ENCODE data around the gene RNF150.

Gene RNF150

GRCh38 chr4:140986045-140986444 is 147.2 kb downstream of the RNF150 start:
- DNase-seq (ENCODE audit: low read depth in 1 of 2, low spot score in 1 of 2), result no peak
- TF ChIP-seq CTCF (IDR thresholded peaks at IDR 0.05; ENCODE audit: insufficient read depth, low read length), result no peak
- TF ChIP-seq POLR2AphosphoS5 (IDR thresholded peaks at IDR 0.05; ENCODE audit: low read depth), result no peak
- no peak for TF ChIP-seq GABPA (IDR thresholded peaks at IDR 0.05; ENCODE audit: low read depth)
- no peak for TF ChIP-seq SPI1 (IDR thresholded peaks at IDR 0.05; ENCODE audit: borderline replicate concordance, low read depth)
- TF ChIP-seq, protein P1, sequence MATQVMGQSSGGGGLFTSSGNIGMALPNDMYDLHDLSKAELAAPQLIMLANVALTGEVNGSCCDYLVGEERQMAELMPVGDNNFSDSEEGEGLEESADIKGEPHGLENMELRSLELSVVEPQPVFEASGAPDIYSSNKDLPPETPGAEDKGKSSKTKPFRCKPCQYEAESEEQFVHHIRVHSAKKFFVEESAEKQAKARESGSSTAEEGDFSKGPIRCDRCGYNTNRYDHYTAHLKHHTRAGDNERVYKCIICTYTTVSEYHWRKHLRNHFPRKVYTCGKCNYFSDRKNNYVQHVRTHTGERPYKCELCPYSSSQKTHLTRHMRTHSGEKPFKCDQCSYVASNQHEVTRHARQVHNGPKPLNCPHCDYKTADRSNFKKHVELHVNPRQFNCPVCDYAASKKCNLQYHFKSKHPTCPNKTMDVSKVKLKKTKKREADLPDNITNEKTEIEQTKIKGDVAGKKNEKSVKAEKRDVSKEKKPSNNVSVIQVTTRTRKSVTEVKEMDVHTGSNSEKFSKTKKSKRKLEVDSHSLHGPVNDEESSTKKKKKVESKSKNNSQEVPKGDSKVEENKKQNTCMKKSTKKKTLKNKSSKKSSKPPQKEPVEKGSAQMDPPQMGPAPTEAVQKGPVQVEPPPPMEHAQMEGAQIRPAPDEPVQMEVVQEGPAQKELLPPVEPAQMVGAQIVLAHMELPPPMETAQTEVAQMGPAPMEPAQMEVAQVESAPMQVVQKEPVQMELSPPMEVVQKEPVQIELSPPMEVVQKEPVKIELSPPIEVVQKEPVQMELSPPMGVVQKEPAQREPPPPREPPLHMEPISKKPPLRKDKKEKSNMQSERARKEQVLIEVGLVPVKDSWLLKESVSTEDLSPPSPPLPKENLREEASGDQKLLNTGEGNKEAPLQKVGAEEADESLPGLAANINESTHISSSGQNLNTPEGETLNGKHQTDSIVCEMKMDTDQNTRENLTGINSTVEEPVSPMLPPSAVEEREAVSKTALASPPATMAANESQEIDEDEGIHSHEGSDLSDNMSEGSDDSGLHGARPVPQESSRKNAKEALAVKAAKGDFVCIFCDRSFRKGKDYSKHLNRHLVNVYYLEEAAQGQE (IDR thresholded peaks at IDR 0.05; ENCODE audit: insufficient replicate concordance, low read depth), result no peak
- Histone ChIP-seq H3K27me3 (ENCODE audit: insufficient read depth, poor library complexity, severe bottlenecking) (no peaks in the 10 kb centered on the region), H3K27ac (replicated peaks) (no peak overlapping the region), H3K4me3 (replicated peaks; ENCODE audit: insufficient read depth, low read length) (no peak overlapping the region)

DNA sequence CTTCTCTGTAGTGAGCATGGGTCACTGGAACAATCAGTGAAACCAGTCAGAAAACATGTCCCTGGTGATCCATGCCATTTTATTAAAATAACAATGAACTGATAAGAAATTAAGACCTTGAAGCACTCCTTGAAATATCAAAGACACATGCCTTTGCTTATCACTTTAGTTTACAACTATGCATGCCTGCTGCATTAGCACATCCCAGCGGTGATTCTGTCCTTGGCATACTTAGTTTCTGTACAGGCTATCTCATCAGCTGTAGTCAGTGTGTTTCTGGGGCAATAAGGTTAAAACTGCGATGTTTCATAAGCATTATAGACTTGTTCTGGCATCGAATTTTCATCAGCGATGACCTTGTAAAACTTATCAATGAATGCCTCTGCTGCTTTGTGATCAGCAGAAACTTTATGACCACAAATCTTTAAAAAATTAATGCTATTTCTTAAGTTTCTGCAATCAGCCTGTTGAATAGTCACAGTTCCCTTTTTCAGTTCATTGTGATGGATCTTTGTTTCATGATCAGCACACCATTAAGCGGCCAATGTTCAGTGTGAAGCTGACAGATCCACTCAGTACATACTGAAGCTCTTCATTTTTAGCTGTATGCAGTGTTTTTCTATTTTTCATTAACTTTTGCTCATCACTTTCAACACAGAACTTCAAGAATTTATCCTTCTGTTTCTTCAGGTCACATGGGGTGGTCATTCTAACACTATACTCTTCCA is 150.5 kb downstream of the RNF150 start:
- H3K27ac ChIP-seq (replicated peaks), result no peak overlapping the region
- H3K27me3 ChIP-seq (ENCODE audit: insufficient read depth, poor library complexity, severe bottlenecking), result no peaks in the 10 kb centered on the region
- TF ChIP-seq CTCF (IDR thresholded peaks at IDR 0.05; ENCODE audit: insufficient read depth, low read length) (no peak), GABPA (IDR thresholded peaks at IDR 0.05; ENCODE audit: low read depth) (no peak)
- no peak for DNase-seq (ENCODE audit: low read depth in 1 of 2, low spot score in 1 of 2)
- H3K4me3 ChIP-seq (replicated peaks; ENCODE audit: insufficient read depth, low read length), result no peak overlapping the region

DNA sequence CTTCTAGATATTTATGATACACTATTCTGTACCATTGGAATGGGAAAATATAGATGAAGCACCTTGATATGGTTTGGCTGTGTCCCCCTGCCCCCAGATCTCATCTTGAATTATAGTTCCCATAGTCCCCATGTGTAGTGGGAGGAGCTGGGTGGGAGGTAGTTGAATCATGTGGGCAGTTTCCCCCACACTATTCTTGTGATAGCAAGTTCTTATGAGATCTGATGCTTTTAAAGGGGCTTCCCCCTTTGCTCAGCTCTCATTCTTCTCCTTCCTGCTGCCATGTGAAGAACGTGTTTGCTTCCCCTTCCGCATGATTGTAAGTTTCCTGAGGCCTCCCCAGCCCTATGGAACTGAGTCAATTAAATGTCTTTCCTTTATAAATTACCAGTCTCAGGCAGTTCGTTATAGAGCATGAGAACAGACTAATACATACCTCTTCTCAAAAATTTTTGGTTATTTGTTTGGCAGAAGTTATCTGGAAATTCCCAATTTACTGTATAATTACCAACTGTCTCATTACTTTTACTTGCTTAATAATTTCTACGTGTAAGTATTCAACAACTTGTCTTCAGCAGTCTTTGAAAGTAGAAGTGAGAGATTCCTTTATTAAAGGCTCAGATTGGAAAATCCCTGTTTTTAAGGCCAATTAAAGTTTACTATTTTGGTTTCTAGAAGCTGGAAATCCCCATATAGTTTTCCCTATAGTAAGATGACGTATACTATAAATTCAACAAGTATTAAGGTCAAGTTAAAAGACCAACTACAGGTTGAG is 152.7 kb downstream of the RNF150 start:
- no peaks in the 10 kb centered on the region for H3K27me3 ChIP-seq (ENCODE audit: insufficient read depth, poor library complexity, severe bottlenecking)
- H3K27ac ChIP-seq (replicated peaks), result no peak overlapping the region
- no peak overlapping the region for H3K4me3 ChIP-seq (replicated peaks; ENCODE audit: insufficient read depth, low read length)
- TF ChIP-seq CTCF (IDR thresholded peaks at IDR 0.05; ENCODE audit: insufficient read depth, low read length), result no peak
- no peak for TF ChIP-seq POLR2AphosphoS5 (IDR thresholded peaks at IDR 0.05; ENCODE audit: low read depth)
- no peak for TF ChIP-seq GABPA (IDR thresholded peaks at IDR 0.05; ENCODE audit: low read depth)
- TF ChIP-seq, protein P1 (IDR thresholded peaks at IDR 0.05; ENCODE audit: insufficient replicate concordance, low read depth), result no peak
- TF ChIP-seq SPI1 (IDR thresholded peaks at IDR 0.05; ENCODE audit: borderline replicate concordance, low read depth), result no peak
- no peak for DNase-seq (ENCODE audit: low read depth in 1 of 2, low spot score in 1 of 2)
